ENCODE results near the gene TSSK2.

GRCh38 chr22:19092725-19093124 is 38.4 kb upstream of the TSSK2 start:
- TF ChIP-seq CTCF (IDR thresholded peaks at IDR 0.05; ENCODE audit: extremely low read depth in 1 of 2, insufficient read depth in 1 of 2, low read depth in 1 of 2, low read length in 2 of 2) (no peak), FOS (IDR thresholded peaks at IDR 0.05; ENCODE audit: borderline replicate concordance, insufficient read depth, low read length) (no peak)
